ENCODE measurements around the gene REPS2. TPM values are rescaled to one million over a fixed set of nuclear protein-coding genes. Genes with fewer than 3 reads are reported as not detected.

REPS2 gene
- total RNA-seq, result 0.37 and 0.40 TPM in 2 replicates

DNA sequence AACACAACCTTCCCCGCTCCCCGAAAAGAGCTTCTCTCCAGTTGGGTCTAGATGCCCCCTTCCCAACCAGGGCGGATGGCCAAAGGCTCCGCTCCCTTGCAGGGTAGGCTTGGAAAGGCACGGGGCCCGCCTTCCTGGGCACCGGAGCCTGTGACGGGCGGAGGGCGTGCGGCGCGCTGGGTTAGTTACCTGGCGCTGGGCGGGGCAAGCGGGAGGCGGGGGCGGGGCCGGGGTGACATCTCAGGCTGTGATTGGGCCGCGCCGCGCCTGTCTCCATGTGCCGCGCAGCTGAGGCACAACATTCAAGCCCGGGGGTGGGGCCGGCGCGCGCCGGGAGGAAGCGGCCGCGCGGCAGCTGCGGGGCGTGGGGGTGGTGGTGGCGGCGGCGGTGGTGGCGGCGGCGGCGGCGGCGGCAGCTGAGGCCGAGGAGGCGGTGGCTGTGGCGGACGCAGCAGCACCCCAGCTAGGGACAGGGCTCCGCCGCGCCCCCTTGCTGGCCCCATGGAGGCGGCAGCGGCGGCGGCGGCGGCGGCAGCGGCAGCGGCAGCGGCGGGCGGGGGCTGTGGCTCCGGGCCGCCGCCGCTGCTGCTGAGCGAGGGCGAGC is at the start of gene REPS2:
TSS of gene REPS2 (plus strand) at position 298 of the 604 bp plus-strand sequence. CDS start at position 502, 204 bp downstream.

Other genes with a start within 250 kb of the REPS2 start
- 8.9 and 9.0 TPM in 2 replicates for gene CTPS2, start 234.0 kb upstream of the REPS2 start, total RNA-seq
- 35.1 and 38.4 TPM in 2 replicates for gene SYAP1, start 227.0 kb upstream of the REPS2 start, total RNA-seq
- 5.2 and 5.8 TPM in 2 replicates for gene TXLNG, start 160.2 kb upstream of the REPS2 start, total RNA-seq
- gene RBBP7, start 76.3 kb upstream of the REPS2 start, total RNA-seq, result 135 and 173 TPM in 2 replicates